Measurements from ENCODE around the gene NOC2L.

GRCh38 chr1:978835-979743, 20.0 kb upstream of the NOC2L start:
- TF ChIP-seq CTCF (IDR thresholded peaks at IDR 0.05; ENCODE audit: extremely low read depth in 1 of 2, insufficient read depth in 1 of 2, low read depth in 1 of 2, low read length in 2 of 2) (no peak), POLR2A (IDR thresholded peaks at IDR 0.05; ENCODE audit: low read depth, low read length) (no peak), GATA2 (IDR thresholded peaks at IDR 0.05; ENCODE audit: insufficient read depth, insufficient read length, low read depth, low read length) (no peak), POLR2AphosphoS5 (IDR thresholded peaks at IDR 0.05; ENCODE audit: insufficient read depth, low read depth, low read length) (no peak), EZH2 (IDR thresholded peaks at IDR 0.05; ENCODE audit: borderline replicate concordance, low read depth, low read length, severe bottlenecking) (no peak)

Data from endothelial cell of umbilical vein (primary cell).